OCI-LY3 (cell line): ENCODE results near the gene COBL.

Experiments used
- EZH2phosphoT487 ChIP-seq: fragments of 200-600 bp; shearing (Covaris generic); IDR thresholded peaks from 2 replicates; pipeline ENCODE4 v1.6.1; 2018; ENCODE audit warnings: antibody characterized with exemption, mixed run types, low read depth
- TF ChIP-seq, protein P1 (sequence below): fragments of 200-600, 300-600 bp; sonication (generic); IDR thresholded peaks from 2 replicates; pipeline ENCODE4 v1.5.1; 2014; ENCODE audit warnings: antibody characterized with exemption, low read length, low read depth

DNA sequence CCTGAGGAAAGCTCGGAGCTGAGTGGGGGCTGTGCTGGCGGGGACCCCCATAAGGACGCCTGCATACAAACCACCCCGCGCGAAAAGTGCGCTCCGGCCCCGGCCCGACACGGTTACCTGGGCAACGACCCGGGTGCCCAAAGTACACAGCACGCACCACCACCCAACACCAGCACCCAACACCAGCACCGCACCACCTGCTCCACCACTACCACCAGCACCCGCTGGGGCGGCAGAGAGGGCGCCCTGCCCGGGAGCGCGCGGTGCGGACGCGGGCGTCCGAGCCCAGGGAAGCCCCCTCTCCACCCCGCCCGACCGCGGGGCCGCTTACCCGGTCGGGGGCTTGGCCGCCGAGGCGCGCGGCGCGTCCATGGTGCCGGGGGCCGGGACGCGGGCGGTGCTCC lies 345 bp downstream of the COBL start:
- TF ChIP-seq, protein P1, sequence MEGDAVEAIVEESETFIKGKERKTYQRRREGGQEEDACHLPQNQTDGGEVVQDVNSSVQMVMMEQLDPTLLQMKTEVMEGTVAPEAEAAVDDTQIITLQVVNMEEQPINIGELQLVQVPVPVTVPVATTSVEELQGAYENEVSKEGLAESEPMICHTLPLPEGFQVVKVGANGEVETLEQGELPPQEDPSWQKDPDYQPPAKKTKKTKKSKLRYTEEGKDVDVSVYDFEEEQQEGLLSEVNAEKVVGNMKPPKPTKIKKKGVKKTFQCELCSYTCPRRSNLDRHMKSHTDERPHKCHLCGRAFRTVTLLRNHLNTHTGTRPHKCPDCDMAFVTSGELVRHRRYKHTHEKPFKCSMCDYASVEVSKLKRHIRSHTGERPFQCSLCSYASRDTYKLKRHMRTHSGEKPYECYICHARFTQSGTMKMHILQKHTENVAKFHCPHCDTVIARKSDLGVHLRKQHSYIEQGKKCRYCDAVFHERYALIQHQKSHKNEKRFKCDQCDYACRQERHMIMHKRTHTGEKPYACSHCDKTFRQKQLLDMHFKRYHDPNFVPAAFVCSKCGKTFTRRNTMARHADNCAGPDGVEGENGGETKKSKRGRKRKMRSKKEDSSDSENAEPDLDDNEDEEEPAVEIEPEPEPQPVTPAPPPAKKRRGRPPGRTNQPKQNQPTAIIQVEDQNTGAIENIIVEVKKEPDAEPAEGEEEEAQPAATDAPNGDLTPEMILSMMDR: no peak
- TF ChIP-seq EZH2phosphoT487: no peak
